BE2C (cell line): ENCODE data around the gene ROS1.
A peak's percentile ranks its signal among the peaks of the same experiment; 100 is the strongest.

ENCODE experiments used
- DNase-seq: peaks from one replicate; pipeline ENCODE4 v3.0.0-alpha.2; 2020
- H3K27me3 ChIP-seq: fragments of 250-450 bp; sonication (Bioruptor Pico); 2 replicates; pipeline ENCODE4 v1.5.1; 2020; ENCODE audit warnings: mild to moderate bottlenecking
- H3K36me3 ChIP-seq: fragments of 250-450 bp; sonication (Bioruptor Pico); 2 replicates; pipeline ENCODE4 v1.5.1; 2020; ENCODE audit warnings: mild to moderate bottlenecking
- H3K4me1 ChIP-seq: fragments of 250-450 bp; sonication (Bioruptor Pico); 2 replicates; pipeline ENCODE4 v1.5.1; 2020
- H3K4me3 ChIP-seq: 2 replicates; pipeline ENCODE4 v1.5.1; 2011; ENCODE audit warnings: low read depth, low read length
- H3K9me3 ChIP-seq: fragments of 250-450 bp; sonication (Bioruptor Pico); 2 replicates; pipeline ENCODE4 v1.5.1; 2020
- TF ChIP-seq, protein P1 (sequence below): IDR thresholded peaks from 2 replicates; pipeline ENCODE4 v1.5.1; 2012; ENCODE audit warnings: mild to moderate bottlenecking, low read depth, low read length

ROS1 gene

DNA sequence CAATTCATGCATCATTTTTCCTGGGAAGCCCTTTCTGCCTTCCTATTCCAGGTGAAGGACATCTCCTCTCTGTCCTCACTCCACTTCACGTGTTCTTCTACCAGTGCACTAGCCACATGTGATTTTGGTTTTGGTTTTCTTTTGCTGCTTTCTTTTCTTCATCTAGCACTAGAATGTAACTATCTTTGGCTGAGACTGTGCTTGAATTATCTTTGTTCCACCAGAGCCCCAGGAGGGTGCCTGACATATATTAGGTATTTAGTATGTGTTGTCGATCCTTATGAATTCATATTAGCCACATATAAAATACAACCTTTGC, 80.5 kb downstream of the ROS1 start:
- DNase-seq, result no peak
- Histone ChIP-seq H3K36me3 (no peaks in the 10 kb centered on the region), H3K4me1 (no peaks in the 10 kb centered on the region), H3K9me3 (no peaks in the 10 kb centered on the region), H3K27me3 (peaks cover 4% of the 10 kb centered on the region), H3K4me3 (no peak overlapping the region)
- TF ChIP-seq, protein P1, sequence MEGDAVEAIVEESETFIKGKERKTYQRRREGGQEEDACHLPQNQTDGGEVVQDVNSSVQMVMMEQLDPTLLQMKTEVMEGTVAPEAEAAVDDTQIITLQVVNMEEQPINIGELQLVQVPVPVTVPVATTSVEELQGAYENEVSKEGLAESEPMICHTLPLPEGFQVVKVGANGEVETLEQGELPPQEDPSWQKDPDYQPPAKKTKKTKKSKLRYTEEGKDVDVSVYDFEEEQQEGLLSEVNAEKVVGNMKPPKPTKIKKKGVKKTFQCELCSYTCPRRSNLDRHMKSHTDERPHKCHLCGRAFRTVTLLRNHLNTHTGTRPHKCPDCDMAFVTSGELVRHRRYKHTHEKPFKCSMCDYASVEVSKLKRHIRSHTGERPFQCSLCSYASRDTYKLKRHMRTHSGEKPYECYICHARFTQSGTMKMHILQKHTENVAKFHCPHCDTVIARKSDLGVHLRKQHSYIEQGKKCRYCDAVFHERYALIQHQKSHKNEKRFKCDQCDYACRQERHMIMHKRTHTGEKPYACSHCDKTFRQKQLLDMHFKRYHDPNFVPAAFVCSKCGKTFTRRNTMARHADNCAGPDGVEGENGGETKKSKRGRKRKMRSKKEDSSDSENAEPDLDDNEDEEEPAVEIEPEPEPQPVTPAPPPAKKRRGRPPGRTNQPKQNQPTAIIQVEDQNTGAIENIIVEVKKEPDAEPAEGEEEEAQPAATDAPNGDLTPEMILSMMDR, result no peak

DNA sequence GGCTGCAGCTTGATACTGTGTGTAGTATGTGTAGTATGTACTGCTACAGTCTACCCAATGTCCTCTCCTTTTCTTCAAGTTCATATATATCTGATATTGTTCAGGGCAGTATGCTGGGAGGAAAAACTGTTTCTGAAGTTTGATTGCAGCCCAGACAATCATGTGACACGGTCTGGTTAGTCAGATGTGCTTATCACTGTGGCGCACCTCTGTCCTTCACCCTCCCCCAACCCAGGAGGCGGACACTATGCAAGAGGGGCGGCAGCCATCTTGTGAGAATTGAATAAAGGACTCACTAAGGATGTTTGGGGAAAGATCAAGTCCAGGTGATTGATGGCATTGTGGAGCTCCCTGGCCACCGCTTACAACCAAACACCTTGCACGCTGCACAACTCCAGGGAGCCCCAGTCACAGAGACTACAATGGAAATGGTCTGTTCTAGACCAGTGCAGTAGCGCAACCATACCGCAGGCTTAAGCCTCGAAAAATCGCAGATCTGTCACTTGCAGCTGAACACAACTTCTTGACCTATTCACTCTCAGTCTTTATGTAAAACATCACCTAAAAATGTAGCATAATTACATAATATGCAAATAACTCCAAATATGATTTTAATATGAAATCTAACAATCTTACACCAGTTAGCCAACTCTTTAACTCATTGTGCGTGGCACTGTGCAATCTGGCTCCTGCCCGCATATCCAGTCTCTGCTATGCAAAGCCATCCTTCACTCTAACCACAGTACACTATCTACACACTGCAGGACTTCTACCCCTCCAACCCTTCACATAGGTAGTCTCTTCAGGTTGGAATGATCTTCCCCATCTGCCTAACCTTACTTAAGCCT, 81.1 kb downstream of the ROS1 start:
- peak; percentile 15 for DNase-seq
- Histone ChIP-seq H3K9me3 (no peaks in the 10 kb centered on the region), H3K36me3 (no peaks in the 10 kb centered on the region), H3K4me3 (no peak overlapping the region), H3K27me3 (peaks cover 4% of the 10 kb centered on the region), H3K4me1 (no peaks in the 10 kb centered on the region)
- TF ChIP-seq, protein P1, result no peak

DNA sequence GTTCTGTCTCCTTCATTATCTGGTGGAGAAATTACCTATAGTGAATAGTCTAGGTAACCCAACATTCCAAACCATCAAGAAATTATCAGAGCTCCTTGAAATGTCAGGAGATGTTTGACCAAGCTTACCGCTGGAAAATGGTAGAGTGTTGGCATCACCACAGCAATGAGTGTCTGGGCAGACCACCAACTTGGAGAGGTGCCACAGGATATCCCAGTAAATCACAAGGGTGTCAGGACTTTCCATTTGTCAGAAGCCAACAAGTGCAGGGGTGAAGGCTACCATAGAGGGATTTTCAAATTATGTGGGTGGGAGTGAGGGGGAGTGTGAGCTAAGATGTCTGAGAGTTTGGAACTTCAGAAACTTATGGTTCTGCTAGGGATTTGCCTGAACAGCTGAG, 87.2 kb downstream of the ROS1 start:
- TF ChIP-seq, protein P1, result no peak
- Histone ChIP-seq H3K36me3 (no peaks in the 10 kb centered on the region), H3K9me3 (no peaks in the 10 kb centered on the region), H3K4me1 (no peaks in the 10 kb centered on the region), H3K4me3 (no peak overlapping the region), H3K27me3 (no peaks in the 10 kb centered on the region)
- no peak for DNase-seq

DNA sequence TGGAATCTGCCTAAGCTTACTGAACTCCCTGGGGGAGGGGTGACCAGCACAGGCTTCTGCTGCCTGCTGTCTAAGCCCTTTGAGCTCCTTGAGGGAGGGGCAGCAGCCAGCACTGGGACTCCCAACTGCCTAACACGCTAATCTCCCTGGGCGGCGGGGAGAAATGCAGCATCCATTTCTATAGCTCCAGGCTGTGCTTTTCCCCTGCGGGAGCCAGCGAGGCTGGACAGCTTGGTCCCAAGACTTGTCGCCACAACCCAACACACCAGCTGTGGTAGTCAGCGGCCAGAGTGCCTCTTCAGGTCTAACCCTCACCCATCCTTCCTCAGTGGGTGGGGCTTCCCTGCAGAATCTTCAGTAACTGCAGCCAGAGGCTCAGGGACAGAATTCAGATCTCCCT, 95.8 kb downstream of the ROS1 start:
- H3K9me3 ChIP-seq, result no peaks in the 10 kb centered on the region
- no peaks in the 10 kb centered on the region for H3K27me3 ChIP-seq
- no peaks in the 10 kb centered on the region for H3K4me1 ChIP-seq
- no peak for DNase-seq
- no peak overlapping the region for H3K4me3 ChIP-seq
- no peaks in the 10 kb centered on the region for H3K36me3 ChIP-seq
- TF ChIP-seq, protein P1, result no peak

DNA sequence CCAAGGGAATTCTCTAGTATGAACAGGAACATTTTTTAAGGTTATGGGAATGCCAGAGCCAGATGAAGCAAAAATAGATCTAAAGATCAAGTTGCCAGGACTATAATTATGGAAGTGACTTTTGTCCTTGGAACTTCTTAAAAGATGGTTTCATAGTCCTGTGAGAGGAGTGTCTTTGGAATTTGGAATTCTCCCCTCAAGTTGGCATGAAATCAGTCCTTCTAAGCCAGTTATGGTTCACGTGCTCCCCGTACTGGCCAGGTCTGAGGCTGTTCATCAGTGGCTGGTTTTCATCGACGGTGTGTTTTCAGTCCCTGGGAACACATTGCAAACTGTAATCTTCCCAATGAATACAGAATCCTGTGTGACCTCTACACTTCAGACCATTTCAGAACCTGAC, 97.2 kb downstream of the ROS1 start:
- DNase-seq, result no peak
- Histone ChIP-seq H3K27me3 (no peaks in the 10 kb centered on the region), H3K36me3 (no peaks in the 10 kb centered on the region), H3K4me3 (no peak overlapping the region), H3K9me3 (no peaks in the 10 kb centered on the region), H3K4me1 (no peaks in the 10 kb centered on the region)
- TF ChIP-seq, protein P1, result no peak

GRCh38 chr6:117328005-117328389, 97.7 kb downstream of the ROS1 start:
- H3K9me3 ChIP-seq, result no peaks in the 10 kb centered on the region
- no peaks in the 10 kb centered on the region for H3K27me3 ChIP-seq
- H3K4me3 ChIP-seq, result no peak overlapping the region
- no peak for DNase-seq
- no peaks in the 10 kb centered on the region for H3K4me1 ChIP-seq
- H3K36me3 ChIP-seq, result no peaks in the 10 kb centered on the region
- TF ChIP-seq, protein P1, result no peak
